Common myeloid progenitor, CD34-positive (primary cell): Measurements from ENCODE around the gene ATOX1.
"Not testable (repeated sequence)": the region's sequence is repeated elsewhere in the genome, so short reads cannot be mapped to it uniquely, and the experiment has no call there.

Experiments
- CTCF ChIA-PET: fragments of 350-600 bp; sonication (Branson Sonifier 250); formaldehyde crosslinking; loops from one replicate; lab custom pipeline; 2021; ENCODE audit warnings: antibody characterized with exemption; lab: Charles Lee
- POLR2A ChIA-PET: fragments of 350-600 bp; sonication (Branson Sonifier 250); formaldehyde crosslinking; loops from one replicate; lab custom pipeline; 2021; ENCODE audit warnings: antibody characterized with exemption; lab: Charles Lee
- DNase-seq, 3 donors: peaks; one replicate each; pipeline versions ENCODE4 v3.0.0 to v3.0.0-alpha.2; 2013
- H3K27ac ChIP-seq, 2 experiments: 1 replicate in 1 of 2; 2 replicates in 1 of 2; pipeline ENCODE4 v1.7.0; 2013; ENCODE audit warnings: inconsistent platforms in 2 of 2, low read length in 2 of 2, mild to moderate bottlenecking in 2 of 2, low read depth in 1 of 2, moderate library complexity in 1 of 2; ENCODE audit not compliant: severe bottlenecking in 2 of 2, insufficient read depth in 1 of 2, poor library complexity in 1 of 2
- H3K27me3 ChIP-seq, 5 experiments: replicated peaks in 2 of 5; 1 replicate in 3 of 5; 2 replicates in 2 of 5; pipeline versions ENCODE4 v1.6.1 to v1.7.0; 2013; ENCODE audit warnings: low read length in 4 of 5, mild to moderate bottlenecking in 2 of 5, moderate library complexity in 2 of 5, inconsistent platforms in 1 of 5; ENCODE audit not compliant: insufficient read depth in 5 of 5, control insufficient read depth in 4 of 5
- H3K36me3 ChIP-seq, 4 experiments: 1 replicate in 2 of 4; 2 replicates in 2 of 4; pipeline versions ENCODE4 v1.6.1 to v1.7.0; 2013; ENCODE audit warnings: low read length in 3 of 4, control low read depth in 1 of 4, mild to moderate bottlenecking in 1 of 4; ENCODE audit not compliant: control insufficient read depth in 4 of 4, insufficient read depth in 4 of 4
- H3K4me1 ChIP-seq, 4 experiments: 1 replicate in 3 of 4; 2 replicates in 1 of 4; pipeline versions ENCODE4 v1.6.1 to v1.7.1; 2013; ENCODE audit warnings: low read length in 3 of 4, mild to moderate bottlenecking in 3 of 4, control low read depth in 1 of 4, inconsistent platforms in 1 of 4, moderate library complexity in 1 of 4; ENCODE audit not compliant: control insufficient read depth in 4 of 4, insufficient read depth in 4 of 4; ENCODE audit errors: control extremely low read depth in 1 of 4
- H3K4me3 ChIP-seq, 7 experiments: 1 replicate in 4 of 7; 2 replicates in 3 of 7; pipeline versions ENCODE4 v1.5.1 to v1.7.0; 2013; ENCODE audit warnings: mild to moderate bottlenecking in 7 of 7, low read length in 6 of 7, moderate library complexity in 6 of 7, inconsistent platforms in 2 of 7, low read depth in 2 of 7, control low read depth in 1 of 7; ENCODE audit not compliant: insufficient read depth in 4 of 7, control insufficient read depth in 1 of 7; ENCODE audit errors: extremely low read depth in 1 of 7
- H3K9me3 ChIP-seq, 5 experiments: 1 replicate in 4 of 5; 2 replicates in 1 of 5; pipeline versions ENCODE4 v1.6.1 to v1.7.1; 2013; ENCODE audit warnings: low read length in 4 of 5, mild to moderate bottlenecking in 2 of 5, inconsistent platforms in 1 of 5, low read depth in 1 of 5, moderate library complexity in 1 of 5; ENCODE audit not compliant: control insufficient read depth in 4 of 5, insufficient read depth in 2 of 5; ENCODE audit errors: control extremely low read depth in 1 of 5
- WGBS: methylation state at CpG from one replicate; pipeline ENCODE4 v1.1.5; 2013; ENCODE audit not compliant: insufficient coverage; 5-methylcytosine and 5-hydroxymethylcytosine counted together

Gene ATOX1

DNA sequence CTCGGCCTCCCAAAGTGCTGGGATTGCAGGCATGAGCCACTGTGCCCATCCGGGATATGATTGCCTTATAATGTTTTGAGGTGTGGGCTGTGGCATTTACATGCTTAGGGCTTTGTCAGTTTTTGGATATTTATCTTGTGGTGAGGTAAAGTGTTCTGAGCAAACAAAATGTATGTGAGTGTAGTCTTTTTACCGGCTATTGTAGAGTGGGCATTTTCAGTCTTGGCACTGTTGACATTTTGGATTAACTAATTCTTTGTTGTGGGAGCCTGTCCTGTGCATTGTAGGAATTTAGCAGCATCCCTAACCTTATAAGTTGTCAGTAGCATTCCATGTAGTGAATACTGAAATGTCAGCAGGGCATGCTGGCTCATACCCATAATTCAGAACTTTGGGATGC lies 34.9 kb upstream of the ATOX1 start:
- Histone ChIP-seq H3K36me3 (peaks cover 20 to 91% (median 73%) of the 10 kb centered on the region in 4 experiments), H3K4me1 (no peaks in the 10 kb centered on the region), H3K4me3 (no peak overlapping the region), H3K9me3 (no peaks in the 10 kb centered on the region), H3K27me3 (no peaks in the 10 kb centered on the region), H3K27ac (no peak overlapping the region)
- CTCF ChIA-PET: no interaction called here
- no peak for DNase-seq
- POLR2A ChIA-PET: no interaction called here
- 100% methylated on average over 1 of the region's 3 CpGs for WGBS

DNA sequence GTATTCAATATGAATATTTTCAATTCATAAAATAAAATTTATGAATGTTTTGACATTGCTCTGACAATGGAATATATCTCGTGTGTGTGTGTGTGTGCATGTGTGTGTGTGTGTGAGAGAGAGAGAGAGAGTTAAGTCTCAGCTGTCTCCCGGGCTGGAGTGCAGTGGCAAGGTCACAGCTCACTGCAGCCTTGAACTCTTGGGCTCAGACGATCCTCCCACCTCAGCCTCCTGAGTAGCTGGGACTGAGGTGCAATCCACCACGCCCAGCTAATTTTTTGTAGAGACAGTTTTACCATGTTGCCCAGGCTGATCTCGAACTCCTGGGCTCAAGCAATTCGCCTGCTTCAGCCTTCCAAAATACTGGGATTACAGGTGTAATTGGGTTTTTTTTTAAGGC lies 29.4 kb upstream of the ATOX1 start:
- DNase-seq: no peak
- H3K4me1 ChIP-seq: peaks cover 0 to 9% (median 4%) of the 10 kb centered on the region in 4 experiments
- no peaks in the 10 kb centered on the region for H3K27me3 ChIP-seq
- ChIA-PET CTCF (interaction anchor here (0.8 to 1.0 kb wide), 2 partner anchors 11 to 23 kb away, joined by 3 read pairs; no protein-coding TSS in a partner anchor), POLR2A (interaction anchor here (1.4 kb wide), 1 partner anchor 16 kb away, joined by 6 read pairs; the partner anchor contains the start of gene G3BP1)
- peaks cover 7 to 56% (median 38%) of the 10 kb centered on the region in 4 experiments for H3K36me3 ChIP-seq
- H3K27ac ChIP-seq: no peak overlapping the region
- H3K4me3 ChIP-seq: no peak overlapping the region
- no peaks in the 10 kb centered on the region for H3K9me3 ChIP-seq
- 100% methylated on average over 2 of the region's 6 CpGs for WGBS

DNA sequence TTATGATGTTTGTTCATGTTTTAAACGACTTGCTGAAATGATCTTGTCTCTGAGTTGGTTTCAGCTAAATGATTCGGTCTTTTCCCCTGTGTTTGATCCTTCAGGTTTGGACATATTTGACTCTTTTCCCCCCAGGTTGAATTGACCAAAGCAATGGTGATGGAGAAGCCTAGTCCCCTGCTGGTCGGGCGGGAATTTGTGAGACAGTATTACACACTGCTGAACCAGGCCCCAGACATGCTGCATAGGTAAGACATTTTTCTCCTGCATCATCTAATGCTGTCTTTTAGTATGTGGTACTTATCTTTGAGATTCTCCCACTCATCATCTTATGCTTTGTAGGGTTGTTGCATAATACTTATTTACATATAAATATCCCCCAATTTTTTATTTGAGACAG lies 28.0 kb upstream of the ATOX1 start:
- ChIA-PET CTCF (no interaction called here), POLR2A (interaction anchor here (1.0 kb wide), 1 partner anchor 15 kb away, joined by 3 read pairs; the partner anchor contains the start of gene G3BP1)
- Histone ChIP-seq H3K27ac (no peak overlapping the region), H3K36me3 (peaks cover 4 to 43% (median 26%) of the 10 kb centered on the region in 4 experiments), H3K9me3 (no peaks in the 10 kb centered on the region), H3K4me3 (no peak overlapping the region), H3K27me3 (no peaks in the 10 kb centered on the region), H3K4me1 (peaks cover 0 to 9% (median 6%) of the 10 kb centered on the region in 4 experiments)
- DNase-seq: no peak
- WGBS: 89% methylated on average over 3 of the region's 4 CpGs

DNA sequence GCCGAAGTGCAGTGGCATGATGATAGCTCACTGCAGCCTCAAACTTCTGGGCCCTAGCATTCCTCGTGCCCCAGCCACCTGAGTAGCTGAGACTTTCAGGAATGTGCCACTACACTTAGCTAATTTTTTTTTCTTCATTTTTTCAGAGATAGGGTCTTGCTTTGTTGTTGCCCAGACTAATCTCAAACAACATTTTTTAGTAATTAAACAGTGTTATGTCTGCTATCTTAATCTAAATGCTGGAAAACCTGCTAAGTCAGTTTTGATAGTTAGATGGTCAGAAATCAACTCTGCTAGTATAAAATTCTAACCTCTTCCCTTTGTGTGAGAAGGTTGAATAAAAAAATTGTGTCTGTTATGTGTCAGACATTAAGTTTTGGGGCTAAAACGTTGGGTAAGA lies 25.7 kb upstream of the ATOX1 start:
- Histone ChIP-seq H3K9me3 (no peaks in the 10 kb centered on the region), H3K4me3 (no peak overlapping the region), H3K4me1 (peaks cover 0 to 14% (median 8%) of the 10 kb centered on the region in 4 experiments), H3K27me3 (no peaks in the 10 kb centered on the region), H3K27ac (no peak overlapping the region), H3K36me3 (peaks cover 2 to 23% (median 12%) of the 10 kb centered on the region in 4 experiments)
- 100% methylated on average over 2 of the region's 3 CpGs for WGBS
- ChIA-PET POLR2A (interaction anchor here (1.4 kb wide), 1 partner anchor 12 kb away, joined by 5 read pairs; no protein-coding TSS in a partner anchor), CTCF (interaction anchor here (1.4 kb wide), 1 partner anchor 15 kb away, joined by 4 read pairs; no protein-coding TSS in a partner anchor)
- no peak for DNase-seq

GRCh38 chr5:151783664-151784063 lies 25.2 kb upstream of the ATOX1 start:
- H3K4me3 ChIP-seq, H3K27me3 ChIP-seq, H3K27ac ChIP-seq, DNase-seq, H3K9me3 ChIP-seq: not testable (repeated sequence)
- WGBS: 98% methylated on average over 6 of the region's 16 CpGs
- H3K4me1 ChIP-seq: peaks cover 0 to 17% (median 8%) of the 10 kb centered on the region in 4 experiments
- CTCF ChIA-PET: interaction anchor here (1.4 kb wide), 1 partner anchor 16 kb away, joined by 4 read pairs; no protein-coding TSS in a partner anchor
- H3K36me3 ChIP-seq: peaks cover 2 to 23% (median 9%) of the 10 kb centered on the region in 4 experiments
- POLR2A ChIA-PET: interaction anchor here (1.4 kb wide), 1 partner anchor 11 kb away, joined by 5 read pairs; no protein-coding TSS in a partner anchor

GRCh38 chr5:151781201-151781600 lies 22.8 kb upstream of the ATOX1 start:
- no CpG with 5 or more reads among the region's 1 CpG for WGBS
- H3K4me1 ChIP-seq: peaks cover 0 to 20% (median 8%) of the 10 kb centered on the region in 4 experiments
- no peak overlapping the region for H3K4me3 ChIP-seq
- H3K9me3 ChIP-seq: no peaks in the 10 kb centered on the region
- ChIA-PET CTCF (no interaction called here), POLR2A (no interaction called here)
- peaks cover 0 to 21% (median 7%) of the 10 kb centered on the region in 4 experiments for H3K36me3 ChIP-seq
- no peaks in the 10 kb centered on the region for H3K27me3 ChIP-seq
- no peak for DNase-seq
- no peak overlapping the region for H3K27ac ChIP-seq

DNA sequence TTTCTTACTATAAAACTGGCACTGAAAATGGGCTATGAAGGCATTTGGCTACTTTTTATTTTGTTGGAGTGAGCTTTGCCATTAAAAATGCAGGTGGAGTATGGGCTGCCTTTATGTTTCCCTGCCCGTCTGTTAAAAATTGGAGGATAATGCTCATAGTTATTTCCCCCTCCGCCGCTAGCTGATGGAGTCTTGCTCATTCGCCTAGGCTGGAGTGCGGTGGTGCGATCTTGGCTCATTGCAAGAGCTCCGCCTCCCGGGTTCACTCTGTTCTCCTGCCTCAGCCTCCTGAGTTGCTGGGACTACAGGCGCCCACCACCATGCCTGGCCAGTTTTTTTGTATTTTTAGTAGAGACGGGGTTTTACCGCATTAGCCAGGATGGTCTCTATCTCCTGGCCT lies 21.9 kb upstream of the ATOX1 start:
- Histone ChIP-seq H3K27me3 (no peaks in the 10 kb centered on the region), H3K4me1 (peaks cover 2 to 23% (median 8%) of the 10 kb centered on the region in 4 experiments), H3K4me3 (no peak overlapping the region), H3K27ac (no peak overlapping the region), H3K9me3 (no peaks in the 10 kb centered on the region), H3K36me3 (peaks cover 0 to 21% (median 7%) of the 10 kb centered on the region in 4 experiments)
- CTCF ChIA-PET: interaction anchor here (0.7 kb wide), 1 partner anchor 29 kb away, joined by 3 read pairs; no protein-coding TSS in a partner anchor
- POLR2A ChIA-PET: no interaction called here
- WGBS: 99% methylated on average over 9 of the region's 11 CpGs
- DNase-seq: no peak
